Testis (tissue), 2 donors: Measurements from ENCODE around the gene KIAA1671.

Experiments used
- POLR2A ChIP-seq: fragments of 450-650 bp; IDR thresholded peaks from one replicate; pipeline ENCODE4 v1.6.1; 2017; ENCODE audit warnings: antibody characterized with exemption, mild to moderate bottlenecking, moderate library complexity
- TF ChIP-seq, protein P1 (sequence below), 3 experiments: fragments of 450-650 bp in 2 of 3; fragments of 200-600 bp in 1 of 3; sonication (generic) in 1 of 3; IDR thresholded peaks; one replicate each; pipeline ENCODE4 v1.5.1; 2016 to 2019; ENCODE audit warnings: antibody characterized with exemption in 3 of 3, mild to moderate bottlenecking in 2 of 3, moderate library complexity in 1 of 3

DNA sequence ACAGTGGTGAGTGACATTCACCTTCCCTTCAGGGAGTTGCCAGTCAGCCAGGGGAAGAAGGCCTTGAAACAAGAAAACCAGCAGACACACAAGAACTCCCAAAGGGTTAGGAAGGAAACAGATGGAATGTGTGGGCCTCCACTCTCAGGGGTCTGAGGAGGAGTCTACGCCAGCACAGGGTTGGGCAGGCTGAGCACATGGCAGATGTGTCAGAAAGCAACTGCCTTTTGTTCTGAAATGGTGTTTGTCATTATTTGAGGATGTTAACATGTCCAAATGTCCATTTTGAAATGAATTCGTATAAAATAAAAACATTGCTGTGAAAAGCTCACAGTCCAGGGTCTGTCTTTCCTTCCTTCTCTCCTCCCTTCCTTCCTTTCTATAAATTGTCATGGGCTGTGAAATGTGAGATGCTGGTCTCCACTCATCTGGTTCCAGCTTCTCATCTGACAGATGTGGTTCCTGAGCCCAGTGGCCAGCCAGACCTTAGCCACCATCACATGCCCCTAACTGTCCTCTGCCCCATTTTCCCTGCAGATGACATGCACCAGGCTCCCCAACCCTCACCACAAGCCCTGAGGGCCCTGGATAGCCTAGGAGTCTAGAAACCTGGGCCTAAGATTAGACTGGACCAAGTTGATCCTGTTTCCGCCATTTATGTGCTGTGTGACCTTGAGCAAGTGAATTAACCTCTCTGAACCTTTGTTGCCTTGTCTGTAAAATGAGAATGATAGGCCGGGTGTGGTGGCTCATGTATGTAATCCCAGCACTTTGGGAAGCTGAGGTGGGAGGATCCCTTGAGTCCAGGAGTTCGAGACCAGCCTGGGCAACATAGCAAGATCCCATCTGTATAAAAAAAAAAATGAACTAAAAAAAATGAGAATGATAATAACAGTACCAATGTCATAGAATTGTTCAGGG lies 190.9 kb downstream of the KIAA1671 start:
- TF ChIP-seq, protein P1, sequence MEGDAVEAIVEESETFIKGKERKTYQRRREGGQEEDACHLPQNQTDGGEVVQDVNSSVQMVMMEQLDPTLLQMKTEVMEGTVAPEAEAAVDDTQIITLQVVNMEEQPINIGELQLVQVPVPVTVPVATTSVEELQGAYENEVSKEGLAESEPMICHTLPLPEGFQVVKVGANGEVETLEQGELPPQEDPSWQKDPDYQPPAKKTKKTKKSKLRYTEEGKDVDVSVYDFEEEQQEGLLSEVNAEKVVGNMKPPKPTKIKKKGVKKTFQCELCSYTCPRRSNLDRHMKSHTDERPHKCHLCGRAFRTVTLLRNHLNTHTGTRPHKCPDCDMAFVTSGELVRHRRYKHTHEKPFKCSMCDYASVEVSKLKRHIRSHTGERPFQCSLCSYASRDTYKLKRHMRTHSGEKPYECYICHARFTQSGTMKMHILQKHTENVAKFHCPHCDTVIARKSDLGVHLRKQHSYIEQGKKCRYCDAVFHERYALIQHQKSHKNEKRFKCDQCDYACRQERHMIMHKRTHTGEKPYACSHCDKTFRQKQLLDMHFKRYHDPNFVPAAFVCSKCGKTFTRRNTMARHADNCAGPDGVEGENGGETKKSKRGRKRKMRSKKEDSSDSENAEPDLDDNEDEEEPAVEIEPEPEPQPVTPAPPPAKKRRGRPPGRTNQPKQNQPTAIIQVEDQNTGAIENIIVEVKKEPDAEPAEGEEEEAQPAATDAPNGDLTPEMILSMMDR (IDR thresholded peaks at IDR 0.05) = no peak
- no peak for TF ChIP-seq POLR2A
